ENCODE results near the gene MAP3K9.

MAP3K9 gene

GRCh38 chr14:70731447-70732239 lies 77.7 kb downstream of the MAP3K9 start:
- H3K4me1 ChIP-seq (ENCODE audit: control insufficient read depth, insufficient read depth, low read length): no peaks in the 10 kb centered on the region
- 96% methylated on average over 7 of the region's 7 CpGs for WGBS, 2 experiments
- H3K4me3 ChIP-seq (ENCODE audit: insufficient read depth, low read depth, low read length): no peak overlapping the region
- no peaks in the 10 kb centered on the region for H3K27me3 ChIP-seq (ENCODE audit: control insufficient read depth, insufficient read depth, low read length, poor library complexity, severe bottlenecking)
- no peaks in the 10 kb centered on the region for H3K9me3 ChIP-seq (ENCODE audit: control insufficient read depth, low read length)
- peaks cover 21% of the 10 kb centered on the region for H3K36me3 ChIP-seq (ENCODE audit: control insufficient read depth, insufficient read depth, low read length)
- H3K27ac ChIP-seq (ENCODE audit: insufficient read depth, low read depth, low read length, poor library complexity, severe bottlenecking): no peak overlapping the region

GRCh38 chr14:70730393-70730792 lies 78.9 kb downstream of the MAP3K9 start:
- no peak overlapping the region for H3K27ac ChIP-seq (ENCODE audit: insufficient read depth, low read depth, low read length, poor library complexity, severe bottlenecking)
- peaks cover 21% of the 10 kb centered on the region for H3K36me3 ChIP-seq (ENCODE audit: control insufficient read depth, insufficient read depth, low read length)
- H3K27me3 ChIP-seq (ENCODE audit: control insufficient read depth, insufficient read depth, low read length, poor library complexity, severe bottlenecking): no peaks in the 10 kb centered on the region
- no peaks in the 10 kb centered on the region for H3K9me3 ChIP-seq (ENCODE audit: control insufficient read depth, low read length)
- no peak overlapping the region for H3K4me3 ChIP-seq (ENCODE audit: insufficient read depth, low read depth, low read length)
- no peaks in the 10 kb centered on the region for H3K4me1 ChIP-seq (ENCODE audit: control insufficient read depth, insufficient read depth, low read length)
- 97% methylated on average over 17 of the region's 17 CpGs for WGBS, 2 experiments

- 90 to 91% methylated on average over 6 of the region's 6 CpGs for WGBS, 2 experiments
- Histone ChIP-seq H3K4me1 (ENCODE audit: control insufficient read depth, insufficient read depth, low read length) (no peaks in the 10 kb centered on the region), H3K9me3 (ENCODE audit: control insufficient read depth, low read length) (no peaks in the 10 kb centered on the region), H3K36me3 (ENCODE audit: control insufficient read depth, insufficient read depth, low read length) (peaks cover 7% of the 10 kb centered on the region), H3K27ac (ENCODE audit: insufficient read depth, low read depth, low read length, poor library complexity, severe bottlenecking) (no peak overlapping the region), H3K4me3 (ENCODE audit: insufficient read depth, low read depth, low read length) (no peak overlapping the region), H3K27me3 (ENCODE audit: control insufficient read depth, insufficient read depth, low read length, poor library complexity, severe bottlenecking) (no peaks in the 10 kb centered on the region)
Measured at GRCh38 chr14:70726651-70727375, 82.5 kb downstream of the MAP3K9 start.

- Histone ChIP-seq H3K9me3 (ENCODE audit: control insufficient read depth, low read length) (no peaks in the 10 kb centered on the region), H3K27ac (ENCODE audit: insufficient read depth, low read depth, low read length, poor library complexity, severe bottlenecking) (no peak overlapping the region), H3K27me3 (ENCODE audit: control insufficient read depth, insufficient read depth, low read length, poor library complexity, severe bottlenecking) (no peaks in the 10 kb centered on the region), H3K36me3 (ENCODE audit: control insufficient read depth, insufficient read depth, low read length) (peaks cover 3% of the 10 kb centered on the region), H3K4me1 (ENCODE audit: control insufficient read depth, insufficient read depth, low read length) (no peaks in the 10 kb centered on the region), H3K4me3 (ENCODE audit: insufficient read depth, low read depth, low read length) (no peak overlapping the region)
- WGBS, 2 experiments: 94% methylated on average over 6 of the region's 6 CpGs
Measured at GRCh38 chr14:70724944-70725343, 84.4 kb downstream of the MAP3K9 start.

- 77 to 89% methylated on average over 3 of the region's 3 CpGs for WGBS, 2 experiments
- H3K4me1 ChIP-seq (ENCODE audit: control insufficient read depth, insufficient read depth, low read length): no peaks in the 10 kb centered on the region
- no peaks in the 10 kb centered on the region for H3K27me3 ChIP-seq (ENCODE audit: control insufficient read depth, insufficient read depth, low read length, poor library complexity, severe bottlenecking)
- H3K9me3 ChIP-seq (ENCODE audit: control insufficient read depth, low read length): no peaks in the 10 kb centered on the region
- H3K27ac ChIP-seq (ENCODE audit: insufficient read depth, low read depth, low read length, poor library complexity, severe bottlenecking): no peak overlapping the region
- H3K4me3 ChIP-seq (ENCODE audit: insufficient read depth, low read depth, low read length): no peak overlapping the region
- H3K36me3 ChIP-seq (ENCODE audit: control insufficient read depth, insufficient read depth, low read length): no peaks in the 10 kb centered on the region
Measured at GRCh38 chr14:70724110-70724509, 85.2 kb downstream of the MAP3K9 start.

- Histone ChIP-seq H3K4me1 (ENCODE audit: control insufficient read depth, insufficient read depth, low read length) (peaks cover 4% of the 10 kb centered on the region), H3K9me3 (ENCODE audit: control insufficient read depth, low read length) (no peaks in the 10 kb centered on the region), H3K27ac (ENCODE audit: insufficient read depth, low read depth, low read length, poor library complexity, severe bottlenecking) (no peak overlapping the region), H3K4me3 (ENCODE audit: insufficient read depth, low read depth, low read length) (no peak overlapping the region), H3K36me3 (ENCODE audit: control insufficient read depth, insufficient read depth, low read length) (no peaks in the 10 kb centered on the region), H3K27me3 (ENCODE audit: control insufficient read depth, insufficient read depth, low read length, poor library complexity, severe bottlenecking) (no peaks in the 10 kb centered on the region)
- WGBS, 2 experiments: 93 to 94% methylated on average over 5 of the region's 5 CpGs
Measured at GRCh38 chr14:70723276-70723675, 86.0 kb downstream of the MAP3K9 start.

- Histone ChIP-seq H3K9me3 (ENCODE audit: control insufficient read depth, low read length) (no peaks in the 10 kb centered on the region), H3K4me3 (ENCODE audit: insufficient read depth, low read depth, low read length) (no peak overlapping the region), H3K36me3 (ENCODE audit: control insufficient read depth, insufficient read depth, low read length) (no peaks in the 10 kb centered on the region), H3K27ac (ENCODE audit: insufficient read depth, low read depth, low read length, poor library complexity, severe bottlenecking) (no peak overlapping the region), H3K27me3 (ENCODE audit: control insufficient read depth, insufficient read depth, low read length, poor library complexity, severe bottlenecking) (no peaks in the 10 kb centered on the region), H3K4me1 (ENCODE audit: control insufficient read depth, insufficient read depth, low read length) (peaks cover 5% of the 10 kb centered on the region)
- 88 to 92% methylated on average over 3 of the region's 3 CpGs for WGBS, 2 experiments
Measured at GRCh38 chr14:70722418-70722817, 86.9 kb downstream of the MAP3K9 start.

- H3K4me3 ChIP-seq (ENCODE audit: insufficient read depth, low read depth, low read length): no peak overlapping the region
- no peak overlapping the region for H3K27ac ChIP-seq (ENCODE audit: insufficient read depth, low read depth, low read length, poor library complexity, severe bottlenecking)
- peaks cover 5% of the 10 kb centered on the region for H3K4me1 ChIP-seq (ENCODE audit: control insufficient read depth, insufficient read depth, low read length)
- no peaks in the 10 kb centered on the region for H3K9me3 ChIP-seq (ENCODE audit: control insufficient read depth, low read length)
- H3K27me3 ChIP-seq (ENCODE audit: control insufficient read depth, insufficient read depth, low read length, poor library complexity, severe bottlenecking): no peaks in the 10 kb centered on the region
- H3K36me3 ChIP-seq (ENCODE audit: control insufficient read depth, insufficient read depth, low read length): no peaks in the 10 kb centered on the region
- WGBS, 2 experiments: 87 to 95% methylated on average over 2 of the region's 2 CpGs
Measured at GRCh38 chr14:70721542-70721941, 87.8 kb downstream of the MAP3K9 start.

- Histone ChIP-seq H3K36me3 (ENCODE audit: control insufficient read depth, insufficient read depth, low read length) (no peaks in the 10 kb centered on the region), H3K9me3 (ENCODE audit: control insufficient read depth, low read length) (no peaks in the 10 kb centered on the region), H3K27me3 (ENCODE audit: control insufficient read depth, insufficient read depth, low read length, poor library complexity, severe bottlenecking) (no peaks in the 10 kb centered on the region), H3K4me1 (ENCODE audit: control insufficient read depth, insufficient read depth, low read length) (peaks cover 5% of the 10 kb centered on the region), H3K4me3 (ENCODE audit: insufficient read depth, low read depth, low read length) (no peak overlapping the region), H3K27ac (ENCODE audit: insufficient read depth, low read depth, low read length, poor library complexity, severe bottlenecking) (no peak overlapping the region)
- WGBS, 2 experiments: 92% methylated on average over 8 of the region's 8 CpGs
Measured at GRCh38 chr14:70718383-70719118, 90.8 kb downstream of the MAP3K9 start.

- no peaks in the 10 kb centered on the region for H3K27me3 ChIP-seq (ENCODE audit: control insufficient read depth, insufficient read depth, low read length, poor library complexity, severe bottlenecking)
- no peak overlapping the region for H3K27ac ChIP-seq (ENCODE audit: insufficient read depth, low read depth, low read length, poor library complexity, severe bottlenecking)
- H3K9me3 ChIP-seq (ENCODE audit: control insufficient read depth, low read length): no peaks in the 10 kb centered on the region
- no CpG with 5 or more reads among the region's 1 CpG for WGBS, 2 experiments
- no peak overlapping the region for H3K4me3 ChIP-seq (ENCODE audit: insufficient read depth, low read depth, low read length)
- H3K4me1 ChIP-seq (ENCODE audit: control insufficient read depth, insufficient read depth, low read length): peaks cover 5% of the 10 kb centered on the region
- H3K36me3 ChIP-seq (ENCODE audit: control insufficient read depth, insufficient read depth, low read length): no peaks in the 10 kb centered on the region
Measured at GRCh38 chr14:70716958-70717357, 92.4 kb downstream of the MAP3K9 start.

Data from ectodermal cell (in vitro differentiated cells).